Measurements from ENCODE around the gene FBXL14.

GRCh38 chr12:1546931-1547640 lies 47.3 kb downstream of the FBXL14 start:
- no peak for TF ChIP-seq USF1 (IDR thresholded peaks at IDR 0.05)
- TF ChIP-seq EGR1 (IDR thresholded peaks at IDR 0.05), result no peak
- TF ChIP-seq TEAD4 (IDR thresholded peaks at IDR 0.05), result no peak
- no peak for TF ChIP-seq MAX (IDR thresholded peaks at IDR 0.05)
